Left lung (tissue), 10 donors: ENCODE data around the gene PSMA6. TPM values are rescaled to one million over a fixed set of nuclear protein-coding genes. Genes with fewer than 3 reads are reported as not detected.

ENCODE experiments used
- ATAC-seq: fragments of 200-7000 bp; cut with Tn5 transposase; one replicate; pipeline ENCODE4 v1.9.1; 2020; ENCODE audit warnings: moderate library complexity
- DNase-seq, 4 donors: peaks; one replicate each; pipeline ENCODE4 v3.0.0-alpha.2; 2013 to 2020
- H3K27ac ChIP-seq, 2 donors: fragments of 200-600 bp; sonication (generic) in 1 of 2; one replicate each; pipeline versions ENCODE4 v1.5.0 to v1.8.0; 2020 to 2021
- H3K27me3 ChIP-seq, 2 donors: fragments of 200-600 bp; sonication (generic) in 1 of 2; one replicate each; pipeline versions ENCODE4 v1.5.0 to v1.8.0; 2020 to 2021
- H3K36me3 ChIP-seq, 2 donors: fragments of 200-600 bp; sonication (generic) in 1 of 2; one replicate each; pipeline versions ENCODE4 v1.5.0 to v1.8.0; 2020 to 2021
- H3K4me1 ChIP-seq, 2 donors: fragments of 200-600 bp; one replicate each; pipeline ENCODE4 v1.8.0; 2021
- H3K4me3 ChIP-seq, 2 donors: fragments of 200-600 bp; sonication (generic) in 1 of 2; one replicate each; pipeline versions ENCODE4 v1.5.0 to v1.8.0; 2020 to 2021; ENCODE audit warnings: mild to moderate bottlenecking in 1 of 2
- H3K9me3 ChIP-seq, 2 donors: fragments of 200-600 bp; sonication (generic) in 1 of 2; one replicate each; pipeline versions ENCODE4 v1.5.0 to v1.8.0; 2020 to 2021
- intact Hi-C, 2 donors: fragments of 100-400 bp; cut with DNase I; formaldehyde crosslinking; loops; one replicate each; pipeline versions ENCODE4 v1.11.2 to v1.14.2; 2022
- polyA plus RNA-seq, 6 donors: library from polyadenylated mRNA; unstranded; fragments of 120-200 nt; gene quantifications; one replicate each; pipeline ENCODE4 v1.2.1, GENCODE V29; 2013; ENCODE audit not compliant: insufficient read length in 6 of 6
- total RNA-seq, 2 donors: library from RNA; stranded (reverse); fragmentation: NEBNext Ultra II Directional; extraction: Animal tissue kit (Norgen Biotek cat#: 25700); gene quantifications; one replicate each; pipeline ENCODE4 v1.2.1, GENCODE V29; 2021
- TF ChIP-seq, protein P1 (sequence below), 2 donors: fragments of 200-600 bp; sonication (generic) in 1 of 2; IDR thresholded peaks; one replicate each; pipeline versions ENCODE4 v1.5.0 to v1.8.0; 2021; ENCODE audit warnings: antibody characterized with exemption in 2 of 2
- donor health status: DM: no; HTN: yes; CAD: no.
- donor health status: DM: no; HTN: no; CAD: no.

The PSMA6 gene
- total and polyA plus RNA-seq, 8 donors: 139 to 258 (median 163) TPM

DNA sequence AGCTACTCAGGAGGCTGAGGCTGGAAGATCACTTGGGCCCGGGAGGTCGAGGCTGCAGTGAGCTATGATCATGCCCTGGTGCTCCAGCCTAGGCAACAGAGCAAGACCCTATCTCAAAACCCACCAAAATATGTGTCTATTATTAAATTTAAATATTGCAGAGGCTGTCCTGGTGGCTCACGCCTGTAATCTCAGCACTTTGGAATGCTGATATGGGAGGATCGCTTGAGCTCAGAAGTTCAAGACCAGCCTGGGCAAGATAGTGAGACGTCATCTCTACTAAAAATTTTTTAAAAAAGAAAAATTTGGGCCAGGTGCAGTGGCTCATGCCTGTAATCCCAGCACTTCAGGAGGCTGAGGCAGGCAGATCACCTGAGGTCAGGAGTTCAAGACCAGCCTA lies 13.9 kb downstream of the PSMA6 start:
- Histone ChIP-seq H3K27me3 (no peaks in the 10 kb centered on the region), H3K36me3 (peaks cover 0 to 57% of the 10 kb centered on the region in 2 donors), H3K27ac (no peak overlapping the region), H3K4me3 (no peak overlapping the region), H3K4me1 (peaks cover 0 to 60% of the 10 kb centered on the region in 2 donors), H3K9me3 (no peaks in the 10 kb centered on the region)
- TF ChIP-seq, protein P1, sequence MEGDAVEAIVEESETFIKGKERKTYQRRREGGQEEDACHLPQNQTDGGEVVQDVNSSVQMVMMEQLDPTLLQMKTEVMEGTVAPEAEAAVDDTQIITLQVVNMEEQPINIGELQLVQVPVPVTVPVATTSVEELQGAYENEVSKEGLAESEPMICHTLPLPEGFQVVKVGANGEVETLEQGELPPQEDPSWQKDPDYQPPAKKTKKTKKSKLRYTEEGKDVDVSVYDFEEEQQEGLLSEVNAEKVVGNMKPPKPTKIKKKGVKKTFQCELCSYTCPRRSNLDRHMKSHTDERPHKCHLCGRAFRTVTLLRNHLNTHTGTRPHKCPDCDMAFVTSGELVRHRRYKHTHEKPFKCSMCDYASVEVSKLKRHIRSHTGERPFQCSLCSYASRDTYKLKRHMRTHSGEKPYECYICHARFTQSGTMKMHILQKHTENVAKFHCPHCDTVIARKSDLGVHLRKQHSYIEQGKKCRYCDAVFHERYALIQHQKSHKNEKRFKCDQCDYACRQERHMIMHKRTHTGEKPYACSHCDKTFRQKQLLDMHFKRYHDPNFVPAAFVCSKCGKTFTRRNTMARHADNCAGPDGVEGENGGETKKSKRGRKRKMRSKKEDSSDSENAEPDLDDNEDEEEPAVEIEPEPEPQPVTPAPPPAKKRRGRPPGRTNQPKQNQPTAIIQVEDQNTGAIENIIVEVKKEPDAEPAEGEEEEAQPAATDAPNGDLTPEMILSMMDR (IDR thresholded peaks at IDR 0.05): no peak
- DNase-seq (no peak), ATAC-seq (no peak)
- intact Hi-C loops: no loop called here

DNA sequence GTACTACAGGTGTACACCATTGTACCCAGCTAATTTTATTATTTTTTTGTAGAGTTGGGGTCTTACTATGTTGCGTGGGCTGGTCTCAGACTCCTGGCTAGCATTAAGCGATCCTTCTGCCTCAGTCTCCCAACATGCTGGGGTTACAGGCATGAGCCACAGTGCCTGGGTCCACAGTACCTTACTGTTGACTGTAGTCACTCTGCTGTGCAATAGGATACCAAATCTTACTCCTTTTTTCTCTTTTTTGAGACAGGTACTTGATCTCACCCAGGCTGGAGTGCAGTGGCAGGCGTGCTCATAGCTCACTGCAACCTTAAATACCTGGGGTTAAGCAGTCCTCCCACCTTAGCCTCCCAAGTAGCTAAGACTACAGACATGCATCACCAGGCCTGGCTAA lies 25.6 kb downstream of the PSMA6 start:
- ATAC-seq (no peak), DNase-seq (no peak)
- peaks cover 0 to 69% of the 10 kb centered on the region in 2 donors for H3K36me3 ChIP-seq
- intact Hi-C loops: no loop called here
- H3K4me3 ChIP-seq: no peak overlapping the region
- H3K4me1 ChIP-seq: peaks cover 0 to 12% of the 10 kb centered on the region in 2 donors
- H3K27ac ChIP-seq: no peak overlapping the region
- H3K9me3 ChIP-seq: no peaks in the 10 kb centered on the region
- TF ChIP-seq, protein P1 (IDR thresholded peaks at IDR 0.05): no peak
- no peaks in the 10 kb centered on the region for H3K27me3 ChIP-seq

DNA sequence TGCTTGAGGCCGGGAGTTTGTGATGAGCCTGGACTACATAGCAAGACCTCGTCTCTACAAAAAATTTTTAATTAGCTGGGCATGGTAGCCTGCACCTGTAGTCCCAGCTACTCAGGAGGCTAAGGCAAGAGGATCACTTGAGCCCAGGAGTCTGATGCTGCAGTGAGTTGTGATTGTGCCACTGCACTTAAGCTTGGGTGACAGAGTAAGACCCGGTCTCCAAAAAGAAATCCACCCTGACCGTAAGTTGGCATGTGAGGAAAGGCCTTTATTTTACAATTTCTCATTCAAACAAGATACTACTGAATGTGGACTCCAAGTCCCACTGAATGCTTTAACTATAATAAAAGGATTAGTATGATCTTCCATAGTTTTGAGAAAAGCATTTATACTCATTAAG lies 27.3 kb downstream of the PSMA6 start:
- Histone ChIP-seq H3K4me3 (no peak overlapping the region), H3K27ac (no peak overlapping the region), H3K9me3 (no peaks in the 10 kb centered on the region), H3K27me3 (no peaks in the 10 kb centered on the region), H3K4me1 (peaks cover 0 to 12% of the 10 kb centered on the region in 2 donors), H3K36me3 (peaks cover 0 to 52% of the 10 kb centered on the region in 2 donors)
- no peak for DNase-seq
- TF ChIP-seq, protein P1 (IDR thresholded peaks at IDR 0.05): no peak
- ATAC-seq: no peak
- intact Hi-C loops: no loop called here

DNA sequence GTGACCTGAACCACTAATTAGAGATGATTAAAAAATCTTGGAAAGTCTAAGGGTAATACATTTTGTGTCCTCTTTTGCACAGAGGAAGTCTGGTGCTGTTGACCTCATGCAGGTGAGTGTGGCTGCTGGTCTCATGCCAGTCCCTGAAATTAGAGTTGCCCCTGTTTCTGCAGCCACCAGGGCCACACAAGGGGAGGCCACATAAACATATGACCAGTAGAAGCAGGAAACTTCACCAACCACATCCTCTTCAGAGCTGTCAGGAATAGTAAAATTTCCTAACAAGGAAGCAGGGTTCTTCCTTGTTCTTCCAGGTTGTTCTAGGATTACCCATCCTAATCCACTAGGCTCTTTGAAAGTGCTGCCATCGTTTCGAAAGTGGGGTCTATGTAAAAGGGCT lies 28.3 kb downstream of the PSMA6 start:
- Histone ChIP-seq H3K27me3 (no peaks in the 10 kb centered on the region), H3K4me1 (peaks cover 0 to 12% of the 10 kb centered on the region in 2 donors), H3K4me3 (no peak overlapping the region), H3K9me3 (no peaks in the 10 kb centered on the region), H3K36me3 (peaks cover 0 to 44% of the 10 kb centered on the region in 2 donors), H3K27ac (peak overlapping the region in 1 of 2 donors; percentile 26)
- DNase-seq (no peak), ATAC-seq (peak; percentile 22)
- intact Hi-C loops: no loop called here
- TF ChIP-seq, protein P1 (IDR thresholded peaks at IDR 0.05): no peak

DNA sequence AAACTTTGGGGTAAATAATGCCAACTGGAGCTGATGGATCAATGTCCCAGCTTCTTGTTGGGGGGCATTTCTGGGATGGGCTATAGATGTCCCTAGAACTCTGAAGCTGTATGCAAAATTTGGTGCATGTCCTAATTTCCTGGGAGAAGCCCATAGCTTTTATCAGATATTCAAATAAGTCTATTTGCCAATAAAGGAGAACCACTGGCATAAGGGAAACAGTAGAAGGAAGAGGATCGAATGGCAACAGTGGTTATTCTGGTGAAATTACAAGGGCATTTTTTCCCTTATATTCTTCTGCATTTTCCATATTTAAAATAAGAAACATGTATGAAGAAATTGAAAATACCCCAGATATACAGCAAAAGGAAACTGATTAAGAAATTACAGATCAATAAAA lies 34.2 kb downstream of the PSMA6 start:
- intact Hi-C loops: no loop called here
- TF ChIP-seq, protein P1 (IDR thresholded peaks at IDR 0.05): no peak
- Histone ChIP-seq H3K9me3 (no peaks in the 10 kb centered on the region), H3K27ac (no peak overlapping the region), H3K4me3 (no peak overlapping the region), H3K4me1 (peaks cover under 1 to 6% of the 10 kb centered on the region in 2 donors), H3K36me3 (no peaks in the 10 kb centered on the region), H3K27me3 (no peaks in the 10 kb centered on the region)
- ATAC-seq (no peak), DNase-seq (no peak)
